Stimulated activated CD4-positive, alpha-beta T cell treated with anti-CD3 and anti-CD28 coated beads, Interleukin-15, amount 100 ng/mL, for 48 hours (primary cell): ENCODE results near the gene PDE3A.

ENCODE experiments used
- DNase-seq, 2 donors: peaks; one replicate each; pipeline ENCODE4 v3.0.0-alpha.2; 2020; ENCODE audit warnings: low read depth in 2 of 2

PDE3A gene

GRCh38 chr12:20711846-20712245 lies 343.5 kb downstream of the PDE3A start:
- no peak for DNase-seq

GRCh38 chr12:20716037-20716436 lies 347.7 kb downstream of the PDE3A start:
- no peak for DNase-seq

GRCh38 chr12:20716985-20717384 lies 348.6 kb downstream of the PDE3A start:
- no peak for DNase-seq

- DNase-seq, result no peak
Observed at GRCh38 chr12:20718294-20718693, 350.0 kb downstream of the PDE3A start.

- DNase-seq, result no peak
Observed at GRCh38 chr12:20722142-20722541, 353.8 kb downstream of the PDE3A start.

- DNase-seq, result no peak
Observed at GRCh38 chr12:20731274-20731673, 362.9 kb downstream of the PDE3A start.
